ENCODE results near the gene APRT. TPM values are rescaled to one million over a fixed set of nuclear protein-coding genes. Genes with fewer than 3 reads are reported as not detected.

APRT gene
- total RNA-seq, 4 donors from 2014 or later = 32.5 to 82.2 (median 56.3) TPM

DNA sequence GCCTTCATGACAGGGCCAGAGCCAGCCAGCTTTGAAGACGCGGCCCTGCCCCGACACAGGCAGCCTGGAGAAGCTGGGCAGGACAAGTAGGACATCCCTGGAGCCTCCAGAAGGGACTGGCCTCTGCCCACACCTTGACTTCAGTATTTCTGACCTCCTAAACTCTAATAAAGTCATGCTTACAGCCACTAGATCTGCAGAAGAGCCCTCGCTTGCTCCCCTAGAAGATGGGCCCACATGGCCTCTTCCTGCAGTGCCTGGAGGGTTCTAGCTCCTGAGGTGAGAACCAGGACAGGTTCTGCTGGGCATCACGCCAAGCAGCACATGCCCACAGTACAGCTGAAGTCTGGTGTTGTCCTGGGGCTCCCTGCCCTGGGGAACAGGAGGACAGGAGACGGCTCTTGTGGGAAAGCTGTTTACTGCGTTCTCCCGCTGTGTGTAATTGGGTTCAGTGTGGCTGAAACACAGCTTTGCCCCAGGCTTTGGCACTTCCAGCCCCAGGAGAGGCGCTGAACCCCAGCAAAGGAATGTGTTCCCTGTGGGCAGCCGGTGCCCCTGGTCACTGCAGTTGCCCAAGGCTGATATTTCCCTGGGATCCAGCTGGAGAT is 2.6 kb downstream of the APRT start:
- intact Hi-C loops (cut with DNase I; ENCODE audit: low total_unique reads) = no loop called here
- Histone ChIP-seq H3K36me3 (no peaks in the 10 kb centered on the region), H3K4me3 (no peak overlapping the region), H3K27ac (no peak overlapping the region), H3K9me3 (no peaks in the 10 kb centered on the region), H3K4me1 (peaks cover 0 to 21% of the 10 kb centered on the region in 2 donors), H3K27me3 (no peaks in the 10 kb centered on the region)
- TF ChIP-seq POLR2A (IDR thresholded peaks at IDR 0.05) = no peak
- TF ChIP-seq, protein P1, sequence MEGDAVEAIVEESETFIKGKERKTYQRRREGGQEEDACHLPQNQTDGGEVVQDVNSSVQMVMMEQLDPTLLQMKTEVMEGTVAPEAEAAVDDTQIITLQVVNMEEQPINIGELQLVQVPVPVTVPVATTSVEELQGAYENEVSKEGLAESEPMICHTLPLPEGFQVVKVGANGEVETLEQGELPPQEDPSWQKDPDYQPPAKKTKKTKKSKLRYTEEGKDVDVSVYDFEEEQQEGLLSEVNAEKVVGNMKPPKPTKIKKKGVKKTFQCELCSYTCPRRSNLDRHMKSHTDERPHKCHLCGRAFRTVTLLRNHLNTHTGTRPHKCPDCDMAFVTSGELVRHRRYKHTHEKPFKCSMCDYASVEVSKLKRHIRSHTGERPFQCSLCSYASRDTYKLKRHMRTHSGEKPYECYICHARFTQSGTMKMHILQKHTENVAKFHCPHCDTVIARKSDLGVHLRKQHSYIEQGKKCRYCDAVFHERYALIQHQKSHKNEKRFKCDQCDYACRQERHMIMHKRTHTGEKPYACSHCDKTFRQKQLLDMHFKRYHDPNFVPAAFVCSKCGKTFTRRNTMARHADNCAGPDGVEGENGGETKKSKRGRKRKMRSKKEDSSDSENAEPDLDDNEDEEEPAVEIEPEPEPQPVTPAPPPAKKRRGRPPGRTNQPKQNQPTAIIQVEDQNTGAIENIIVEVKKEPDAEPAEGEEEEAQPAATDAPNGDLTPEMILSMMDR (IDR thresholded peaks at IDR 0.05) = no peak
- no peak for DNase-seq

DNA sequence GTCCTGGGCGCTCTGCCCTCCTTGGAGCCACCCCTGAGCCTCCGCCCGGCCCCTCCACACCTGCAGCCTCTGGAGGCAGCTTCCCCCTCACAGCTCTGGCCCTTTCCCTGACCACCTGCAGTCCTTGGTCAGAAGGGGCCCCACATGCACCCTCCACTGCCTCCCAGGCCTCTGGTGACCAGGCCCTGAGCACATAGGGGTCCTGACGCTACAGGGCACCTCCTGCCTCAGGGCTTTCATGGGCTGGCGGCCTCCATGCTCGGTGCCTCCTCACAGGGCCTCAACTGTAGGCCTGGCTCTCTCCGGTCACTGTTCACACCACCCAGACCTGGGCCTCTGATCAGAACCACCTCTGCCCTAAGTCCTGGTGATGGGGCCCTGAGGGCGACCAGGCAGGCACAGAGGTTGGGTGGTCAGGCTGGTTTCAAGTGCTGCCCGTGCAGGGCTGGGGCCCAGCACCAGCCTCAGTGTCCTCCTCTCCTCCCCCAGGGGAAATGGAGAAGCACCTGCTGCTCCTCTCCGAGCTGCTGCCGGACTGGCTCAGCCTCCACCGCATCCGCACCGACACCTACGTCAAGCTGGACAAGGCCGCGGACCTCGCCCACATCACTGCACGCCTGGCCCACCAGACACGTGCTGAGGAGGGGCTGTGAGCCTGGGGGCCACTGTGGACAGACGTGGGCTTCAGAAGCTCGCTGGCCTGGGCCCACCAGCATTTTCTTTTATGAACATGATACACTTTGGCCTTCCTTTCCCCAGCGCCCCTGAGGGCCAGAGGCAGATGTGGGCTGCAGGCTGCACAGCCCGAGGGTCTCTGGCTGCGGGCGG is 3.9 kb downstream of the APRT start:
- H3K36me3 ChIP-seq = no peaks in the 10 kb centered on the region
- no peak overlapping the region for H3K27ac ChIP-seq
- no peak for TF ChIP-seq POLR2A (IDR thresholded peaks at IDR 0.05)
- TF ChIP-seq, protein P1 (IDR thresholded peaks at IDR 0.05) = no peak
- H3K4me3 ChIP-seq = no peak overlapping the region
- H3K27me3 ChIP-seq = no peaks in the 10 kb centered on the region
- intact Hi-C loops (cut with DNase I; ENCODE audit: low total_unique reads) = no loop called here
- H3K4me1 ChIP-seq = peaks cover 0 to 27% of the 10 kb centered on the region in 2 donors
- no peaks in the 10 kb centered on the region for H3K9me3 ChIP-seq
- no peak for DNase-seq

DNA sequence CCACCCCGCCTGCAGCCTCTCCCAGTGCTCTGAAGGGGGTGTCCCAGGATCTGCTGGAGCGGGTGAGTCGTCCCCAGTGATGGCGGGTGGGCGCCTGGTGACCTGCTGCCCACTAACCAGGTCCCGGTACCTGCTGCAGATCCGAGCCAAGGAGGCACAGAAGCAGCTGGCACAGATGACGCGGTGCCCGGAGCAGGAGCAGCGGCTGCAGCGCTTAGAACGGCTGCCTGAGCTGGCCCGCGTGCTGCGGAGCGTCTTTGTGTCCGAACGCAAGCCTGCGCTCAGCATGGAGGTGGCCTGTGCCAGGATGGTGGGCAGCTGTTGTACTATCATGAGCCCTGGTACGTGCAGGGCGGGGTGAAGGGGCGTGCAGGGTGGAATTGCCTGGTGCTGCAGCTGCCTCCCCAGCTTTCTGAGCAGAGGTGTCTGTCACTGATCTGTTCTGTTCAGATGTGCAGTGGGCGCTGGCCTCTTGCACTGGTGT is 4.5 kb downstream of the APRT start:
- intact Hi-C loops (cut with DNase I; ENCODE audit: low total_unique reads) = no loop called here
- H3K9me3 ChIP-seq = no peaks in the 10 kb centered on the region
- TF ChIP-seq POLR2A (IDR thresholded peaks at IDR 0.05) = no peak
- TF ChIP-seq, protein P1 (IDR thresholded peaks at IDR 0.05) = no peak
- no peak overlapping the region for H3K27ac ChIP-seq
- no peaks in the 10 kb centered on the region for H3K36me3 ChIP-seq
- DNase-seq = no peak
- no peaks in the 10 kb centered on the region for H3K27me3 ChIP-seq
- no peak overlapping the region for H3K4me3 ChIP-seq
- H3K4me1 ChIP-seq = peaks cover 0 to 21% of the 10 kb centered on the region in 2 donors

DNA sequence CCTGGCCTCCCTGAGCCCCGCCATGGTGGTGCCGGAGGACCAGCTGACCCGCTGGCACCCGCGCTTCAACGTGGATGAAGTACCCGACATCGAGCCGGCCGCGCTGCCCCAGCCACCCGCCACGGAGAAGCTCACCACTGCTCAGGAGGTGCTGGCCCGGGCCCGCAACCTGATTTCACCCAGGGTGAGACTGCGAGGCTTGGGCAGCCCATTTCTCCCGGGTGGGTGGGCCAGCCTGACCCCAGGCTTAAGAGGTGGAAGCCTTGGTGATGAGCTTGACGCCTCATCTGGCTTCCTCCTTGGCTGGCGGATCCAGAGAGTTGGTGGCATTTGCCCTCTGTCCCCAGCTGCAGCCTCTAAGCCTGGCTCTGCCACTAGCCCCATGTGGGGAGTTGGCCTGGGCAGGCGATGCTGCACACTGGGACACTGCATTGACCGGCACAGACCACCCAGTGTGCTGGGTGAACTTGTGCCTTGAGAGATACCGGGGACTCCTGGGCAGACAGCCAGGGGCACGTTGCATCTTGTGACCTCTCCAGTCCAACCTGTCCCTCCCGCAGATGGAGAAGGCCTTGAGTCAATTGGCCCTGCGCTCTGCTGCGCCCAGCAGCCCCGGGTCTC is 5.1 kb downstream of the APRT start:
- TF ChIP-seq, protein P1 (IDR thresholded peaks at IDR 0.05) = no peak
- TF ChIP-seq POLR2A (IDR thresholded peaks at IDR 0.05) = no peak
- Histone ChIP-seq H3K27ac (no peak overlapping the region), H3K4me1 (peaks cover 0 to 21% of the 10 kb centered on the region in 2 donors), H3K9me3 (no peaks in the 10 kb centered on the region), H3K4me3 (no peak overlapping the region), H3K27me3 (no peaks in the 10 kb centered on the region), H3K36me3 (no peaks in the 10 kb centered on the region)
- intact Hi-C loops (cut with DNase I; ENCODE audit: low total_unique reads) = no loop called here
- DNase-seq = no peak

Data from uterus (tissue), 4 donors.